Measurements from ENCODE around the gene PTPRN2.

- TF ChIP-seq CTCF (IDR thresholded peaks at IDR 0.05) (no peak), POLR2A (IDR thresholded peaks at IDR 0.05) (no peak), EP300 (IDR thresholded peaks at IDR 0.05) (no peak)
Measured at GRCh38 chr7:158050441-158050977, 537.1 kb downstream of the PTPRN2 start.
